HG02938 (cell line): Measurements from ENCODE around the gene PPM1H.
A peak's percentile ranks its signal among the peaks of the same experiment; 100 is the strongest.

Experiments
- ATAC-seq: cut with Tn5 transposase; IDR thresholded peaks from one replicate; pipeline ENCODE4 v1.9.1; 2021; ENCODE audit warnings: mild to moderate bottlenecking, moderate library complexity; ENCODE audit not compliant: unreplicated experiment

The PPM1H gene

GRCh38 chr12:62657363-62657632 is 277.7 kb downstream of the PPM1H start:
- no peak for ATAC-seq

DNA sequence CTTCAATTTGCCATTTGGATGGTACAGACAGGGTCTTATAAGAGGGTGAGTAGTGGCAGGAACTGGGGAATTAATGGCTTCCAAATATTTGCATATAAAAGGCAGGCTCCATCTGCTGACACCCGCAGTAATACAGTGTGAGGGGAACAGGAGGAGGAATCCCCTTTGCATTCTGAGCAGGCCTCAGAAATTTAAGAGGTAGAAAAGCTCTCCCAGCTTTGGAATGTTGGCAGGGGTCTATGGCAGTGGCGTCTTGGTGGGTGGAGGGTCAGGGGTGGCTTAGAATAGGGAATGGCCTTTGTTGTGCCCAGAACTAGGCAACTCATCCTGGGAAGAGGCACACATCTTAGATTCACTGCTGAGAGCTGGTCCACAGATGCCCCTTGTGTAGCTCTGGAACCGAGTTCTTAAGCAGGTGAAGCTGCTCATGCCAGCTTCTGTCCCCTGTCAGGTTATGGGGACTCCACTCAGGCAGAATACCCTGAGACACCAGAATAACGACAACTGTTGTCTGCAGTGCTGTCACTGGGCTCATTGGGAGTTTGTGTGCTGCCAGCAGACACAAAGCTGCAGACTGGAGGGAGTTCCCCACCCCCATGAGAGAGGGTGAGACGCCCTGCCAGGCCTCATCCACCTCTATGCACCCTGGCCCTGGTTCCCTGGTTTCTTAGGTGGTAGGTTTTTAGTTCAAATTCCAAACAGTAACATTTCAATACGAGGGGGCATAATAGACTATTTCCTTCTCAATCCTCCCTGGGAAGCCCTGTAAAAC is 278.2 kb downstream of the PPM1H start:
- no peak for ATAC-seq

GRCh38 chr12:62655666-62656151 is 279.2 kb downstream of the PPM1H start:
- no peak for ATAC-seq

DNA sequence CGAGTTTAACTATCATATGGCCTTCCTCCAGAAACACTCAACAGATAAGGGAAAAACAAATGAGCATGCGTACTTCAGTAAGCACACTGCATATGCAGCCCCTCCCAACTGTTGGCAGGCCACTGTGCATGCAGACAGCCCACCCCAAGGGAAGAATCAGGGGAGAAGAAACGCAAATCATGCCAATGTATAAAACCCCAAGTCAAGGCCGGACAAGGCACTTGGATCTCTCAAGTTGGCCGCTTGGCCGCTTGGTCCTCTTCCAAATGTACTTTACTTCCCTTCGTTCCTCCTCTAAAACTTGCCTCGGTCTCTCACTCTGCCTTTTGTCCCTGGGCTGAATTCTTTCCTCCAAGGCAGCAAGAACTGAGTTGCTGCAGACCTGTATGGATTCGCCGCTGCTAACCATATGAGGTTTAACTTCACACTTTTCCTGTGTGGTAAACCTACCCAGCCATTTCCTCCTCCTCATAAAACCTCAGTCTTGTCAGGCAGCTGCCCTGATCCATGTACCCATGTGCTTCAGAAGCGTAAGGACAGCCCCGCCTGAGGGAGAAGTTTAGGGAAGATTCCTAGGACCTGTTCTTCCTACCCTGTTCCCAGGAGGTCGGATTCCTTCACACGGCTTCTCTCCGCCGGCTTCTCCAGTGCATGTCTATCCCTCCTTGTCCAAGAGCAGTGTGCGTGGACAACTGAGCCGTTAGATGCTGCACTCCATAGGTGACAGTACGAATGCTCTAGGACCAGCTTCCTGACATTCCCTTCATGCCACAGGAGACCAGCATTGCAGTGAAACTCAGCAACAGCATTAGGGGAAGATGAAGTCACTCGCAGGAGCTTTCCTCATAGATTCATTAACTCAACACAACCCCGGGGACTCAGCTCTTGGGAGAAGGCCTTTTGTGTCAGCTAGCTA is 280.4 kb downstream of the PPM1H start:
- no peak for ATAC-seq

GRCh38 chr12:62653740-62654139 is 281.2 kb downstream of the PPM1H start:
- no peak for ATAC-seq

DNA sequence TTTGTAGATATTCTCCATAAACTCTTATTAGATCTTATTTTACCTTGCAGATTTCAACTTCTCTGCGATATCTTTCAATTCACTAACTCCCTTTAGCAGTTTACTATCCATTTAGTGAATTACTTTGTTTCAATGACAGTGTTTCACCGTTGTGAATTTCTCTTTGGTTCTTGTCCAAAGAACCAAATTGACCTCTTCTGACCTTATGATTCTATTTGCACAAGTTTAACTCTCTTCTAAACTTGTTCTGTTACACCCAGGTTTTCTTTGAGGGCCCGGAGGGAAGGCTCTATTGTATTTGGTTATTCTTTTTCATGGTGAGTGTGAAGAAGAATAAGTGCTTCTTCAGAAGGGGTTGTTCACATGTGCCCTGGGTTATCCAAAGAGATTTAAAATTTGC is 281.6 kb downstream of the PPM1H start:
- no peak for ATAC-seq

DNA sequence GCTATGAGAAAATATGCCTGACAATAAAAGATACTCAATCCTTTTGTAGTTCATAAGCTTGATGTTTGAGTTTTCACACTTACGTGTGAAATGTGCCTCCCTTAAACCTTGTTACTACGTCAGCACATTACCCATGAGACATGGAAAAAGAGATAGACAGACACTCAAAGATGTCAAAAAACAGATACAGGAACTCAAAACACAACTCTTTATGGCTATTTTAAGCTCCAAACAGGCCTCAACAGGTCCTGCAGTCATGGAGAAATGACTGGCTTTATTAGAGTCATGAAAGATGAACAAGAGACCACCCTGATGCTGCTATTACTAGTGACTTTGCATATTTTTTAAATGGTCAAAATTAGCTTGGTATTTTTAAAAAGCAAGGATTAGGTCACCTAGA is 283.8 kb downstream of the PPM1H start:
- no peak for ATAC-seq

GRCh38 chr12:62649412-62650138 is 285.4 kb downstream of the PPM1H start:
- no peak for ATAC-seq

GRCh38 chr12:62647586-62647985 is 287.4 kb downstream of the PPM1H start:
- no peak for ATAC-seq

- no peak for ATAC-seq
Measured at GRCh38 chr12:62646566-62646965, 288.4 kb downstream of the PPM1H start.

- ATAC-seq = no peak
Measured at GRCh38 chr12:62643486-62643885, 291.5 kb downstream of the PPM1H start.

GRCh38 chr12:62642486-62642885 is 292.5 kb downstream of the PPM1H start:
- ATAC-seq = no peak

DNA sequence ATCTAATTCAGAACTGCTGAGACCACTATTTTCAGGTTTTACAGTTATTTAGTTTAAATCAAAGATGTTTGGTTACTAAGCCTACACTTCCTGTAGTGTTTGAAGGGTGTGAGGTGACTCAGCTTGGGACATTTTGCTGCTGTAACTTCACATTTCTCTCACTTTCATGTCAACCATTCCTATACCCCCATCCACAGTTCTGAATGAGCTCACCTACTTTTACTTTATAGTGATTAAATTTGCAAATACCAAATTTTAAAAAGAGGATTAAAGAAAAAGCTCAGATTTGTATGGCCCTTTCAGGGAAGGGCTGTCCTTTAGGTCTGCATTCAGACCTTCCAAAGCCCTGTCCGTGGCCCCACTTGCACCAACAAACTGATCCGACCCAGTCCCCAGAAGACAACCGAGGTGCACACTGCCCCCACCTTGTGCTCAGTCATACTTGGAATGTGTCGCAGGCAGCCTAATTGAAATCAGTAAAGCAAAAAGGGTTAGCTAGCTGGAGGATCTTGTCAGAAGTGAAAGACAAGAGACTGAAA is 294.0 kb downstream of the PPM1H start:
- ATAC-seq = peak; percentile 96

DNA sequence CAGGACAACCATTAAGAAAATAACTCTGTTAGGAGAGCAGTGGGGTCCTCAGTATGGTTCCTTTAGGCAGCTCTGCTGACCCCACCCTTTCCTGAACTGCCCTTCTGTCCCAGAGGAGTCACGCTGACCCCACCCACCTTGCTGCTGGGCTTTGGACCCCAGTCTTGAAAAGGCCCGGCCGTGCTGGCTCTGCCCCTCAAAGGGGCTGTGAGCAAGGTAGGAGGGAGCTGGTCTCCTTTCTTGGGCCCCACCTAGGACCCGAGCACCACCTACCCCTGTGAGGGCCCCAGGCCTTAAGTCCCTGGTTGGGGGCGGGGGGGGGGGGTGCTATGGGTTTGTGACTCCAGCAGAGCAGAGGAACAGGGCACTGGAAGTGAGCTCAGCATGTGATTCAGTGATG is 297.3 kb downstream of the PPM1H start:
- no peak for ATAC-seq

DNA sequence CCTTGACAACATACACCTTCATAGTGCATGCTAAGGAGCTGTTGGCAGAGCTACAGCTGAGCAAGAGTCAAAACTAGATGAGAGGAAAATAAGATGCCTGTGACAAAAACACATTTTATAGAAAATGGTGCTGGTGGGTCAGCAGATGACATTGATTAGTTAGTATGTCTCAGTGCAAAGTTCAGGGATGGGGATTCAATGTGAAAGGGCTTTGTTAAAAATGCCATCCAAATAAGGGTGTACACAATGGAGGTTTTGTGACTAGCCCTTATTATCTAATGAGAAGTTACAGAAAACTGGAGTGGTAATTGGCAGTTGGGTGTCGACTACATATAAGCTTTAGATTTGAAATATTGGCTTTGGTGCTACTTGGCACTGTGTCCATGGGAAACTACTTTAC is 299.3 kb downstream of the PPM1H start:
- ATAC-seq = no peak

DNA sequence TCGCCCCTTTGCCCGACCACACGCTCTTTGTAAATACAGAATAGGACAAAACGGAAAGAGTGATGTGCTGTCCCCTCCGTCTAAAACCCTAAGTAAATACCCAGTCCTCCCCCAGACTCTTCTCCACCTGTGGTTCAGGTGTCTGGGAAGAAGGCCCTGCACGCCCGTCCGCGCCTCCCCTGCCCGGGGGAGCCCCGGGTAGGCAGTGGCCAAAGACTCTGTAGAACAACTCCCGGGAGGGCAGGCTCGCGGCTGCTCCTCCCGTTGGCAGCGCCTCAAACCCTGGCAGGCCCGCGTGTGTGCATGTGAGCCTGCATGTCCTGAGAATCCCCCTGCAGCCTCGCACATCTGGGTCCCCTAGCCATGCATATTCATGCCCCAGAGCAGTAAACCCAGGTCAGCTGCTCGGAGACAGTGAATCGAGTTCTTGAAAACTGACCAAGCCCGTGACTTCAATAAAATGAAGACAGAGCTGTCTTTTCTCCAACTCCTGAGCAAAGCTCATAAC is 302.5 kb downstream of the PPM1H start:
- no peak for ATAC-seq

DNA sequence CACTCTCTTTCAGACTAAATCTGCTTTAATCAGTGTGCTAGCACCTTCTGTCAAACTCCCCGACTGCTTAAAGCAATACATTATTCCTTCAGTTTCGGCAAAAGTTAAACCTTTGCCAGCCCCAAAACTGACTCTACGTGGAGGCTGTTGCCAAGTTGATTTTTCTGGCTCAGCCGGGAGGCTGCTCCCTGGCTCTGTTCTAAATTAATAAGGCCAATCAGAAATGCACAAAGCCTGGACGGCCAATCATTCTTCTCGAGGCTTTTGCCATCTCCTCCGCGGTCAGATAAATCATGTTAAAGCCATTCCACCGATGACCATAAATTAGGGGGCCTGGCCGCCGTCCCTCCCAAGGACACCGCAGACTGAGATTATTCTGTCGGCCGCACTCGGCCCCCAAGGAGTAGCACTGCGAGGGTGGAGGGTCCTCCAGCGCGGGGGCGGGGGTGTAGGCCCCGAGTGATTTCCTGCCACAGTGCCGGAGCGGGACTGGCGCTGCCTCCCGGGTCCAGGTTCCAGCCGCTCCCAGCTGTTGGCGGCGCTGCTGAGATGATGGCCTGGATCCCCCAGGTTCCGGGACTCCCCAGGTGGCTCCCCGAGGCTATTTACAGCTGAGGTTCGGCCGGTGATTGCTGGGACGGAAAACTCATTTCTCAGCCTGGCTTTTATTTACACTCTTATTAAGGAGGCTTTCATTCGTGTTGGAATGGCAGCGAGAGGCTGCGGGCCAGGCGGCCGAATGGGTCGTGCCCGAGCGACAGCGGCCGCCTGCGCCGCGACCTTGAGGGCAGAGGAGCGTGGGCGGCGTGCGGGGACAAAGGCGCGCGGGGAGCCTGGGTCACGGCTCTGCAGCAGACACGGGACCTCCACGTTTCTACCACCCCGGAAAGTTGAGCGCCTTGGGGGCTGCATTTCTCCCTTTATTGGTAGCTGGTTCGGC is 303.2 kb downstream of the PPM1H start:
- no peak for ATAC-seq

GRCh38 chr12:62629971-62630739 is 304.8 kb downstream of the PPM1H start:
- ATAC-seq = no peak

DNA sequence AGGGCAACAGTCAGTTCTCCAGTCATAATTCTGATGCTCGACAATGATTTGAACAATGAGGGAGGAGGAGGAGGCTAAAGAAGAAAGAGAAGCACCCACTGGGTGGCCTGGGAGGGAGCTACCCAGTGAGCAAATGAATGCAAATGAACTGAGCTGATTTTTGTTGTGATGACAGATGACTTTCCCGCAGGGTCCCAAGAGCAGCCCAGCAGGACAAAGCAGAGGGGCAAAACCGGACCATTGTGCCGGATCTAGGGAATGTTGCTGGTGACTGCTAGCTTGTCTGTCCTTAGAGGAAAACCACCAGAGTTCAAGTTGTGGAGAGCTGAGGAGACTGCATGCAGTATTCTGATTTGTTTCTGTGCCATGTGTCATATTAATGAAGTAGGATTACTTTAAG is 305.5 kb downstream of the PPM1H start:
- no peak for ATAC-seq
